ENCODE measurements around the gene KIF5C.
A peak's percentile ranks its signal among the peaks of the same experiment; 100 is the strongest.

Gene KIF5C

GRCh38 chr2:148974095-148974494 is 99.1 kb downstream of the KIF5C start:
- no peak for TF ChIP-seq CTCF (IDR thresholded peaks at IDR 0.05; ENCODE audit: low read length)
- no peak for TF ChIP-seq EZH2 (IDR thresholded peaks at IDR 0.05; ENCODE audit: borderline replicate concordance, low read length)
- no peaks in the 10 kb centered on the region for H3K27me3 ChIP-seq (ENCODE audit: insufficient read depth, low read length)
- no peak overlapping the region for H3K9ac ChIP-seq (ENCODE audit: low read length)
- no peaks in the 10 kb centered on the region for H3K36me3 ChIP-seq (ENCODE audit: insufficient read depth, low read length)
- no peaks in the 10 kb centered on the region for H4K20me1 ChIP-seq (ENCODE audit: insufficient read depth, low read length)
- no peaks in the 10 kb centered on the region for H3F3A ChIP-seq (ENCODE audit: insufficient read depth, low read length)
- no peak overlapping the region for H2AFZ ChIP-seq (ENCODE audit: low read length)
- no peaks in the 10 kb centered on the region for H3K4me1 ChIP-seq (ENCODE audit: insufficient read depth, low read length, severe bottlenecking)
- no peaks in the 10 kb centered on the region for H3K9me3 ChIP-seq (ENCODE audit: low read length)
- H3K79me2 ChIP-seq (ENCODE audit: insufficient read depth, low read length), result no peaks in the 10 kb centered on the region
- no peak overlapping the region for H3K4me3 ChIP-seq (ENCODE audit: low read depth, low read length, poor library complexity, severe bottlenecking)
- H3K4me2 ChIP-seq (ENCODE audit: low read length), result no peak overlapping the region
- H3K27ac ChIP-seq (ENCODE audit: low read depth, low read length, poor library complexity, severe bottlenecking), result no peak overlapping the region
- H3K9me2 ChIP-seq (ENCODE audit: low read depth, low read length), result no peaks in the 10 kb centered on the region

GRCh38 chr2:148978026-148978685 is 103.1 kb downstream of the KIF5C start:
- H3K9me2 ChIP-seq (ENCODE audit: low read depth, low read length), result no peaks in the 10 kb centered on the region
- no peaks in the 10 kb centered on the region for H3K4me1 ChIP-seq (ENCODE audit: insufficient read depth, low read length, severe bottlenecking)
- no peaks in the 10 kb centered on the region for H3K36me3 ChIP-seq (ENCODE audit: insufficient read depth, low read length)
- H3K4me2 ChIP-seq (ENCODE audit: low read length), result no peak overlapping the region
- TF ChIP-seq EZH2 (IDR thresholded peaks at IDR 0.05; ENCODE audit: borderline replicate concordance, low read length) (no peak), CTCF (IDR thresholded peaks at IDR 0.05; ENCODE audit: low read length) (peak; percentile 38; the same call in 1 of the 2 replicates)
- no peaks in the 10 kb centered on the region for H3K79me2 ChIP-seq (ENCODE audit: insufficient read depth, low read length)
- H3K4me3 ChIP-seq (ENCODE audit: low read depth, low read length, poor library complexity, severe bottlenecking), result no peak overlapping the region
- H4K20me1 ChIP-seq (ENCODE audit: insufficient read depth, low read length), result no peaks in the 10 kb centered on the region
- H3K9ac ChIP-seq (ENCODE audit: low read length), result no peak overlapping the region
- H3K27ac ChIP-seq (ENCODE audit: low read depth, low read length, poor library complexity, severe bottlenecking), result no peak overlapping the region
- H3F3A ChIP-seq (ENCODE audit: insufficient read depth, low read length), result no peaks in the 10 kb centered on the region
- no peaks in the 10 kb centered on the region for H3K9me3 ChIP-seq (ENCODE audit: low read length)
- H2AFZ ChIP-seq (ENCODE audit: low read length), result no peak overlapping the region
- no peaks in the 10 kb centered on the region for H3K27me3 ChIP-seq (ENCODE audit: insufficient read depth, low read length)

GRCh38 chr2:148978706-148979105 is 103.7 kb downstream of the KIF5C start:
- Histone ChIP-seq H3K9me3 (ENCODE audit: low read length) (no peaks in the 10 kb centered on the region), H3K9me2 (ENCODE audit: low read depth, low read length) (no peaks in the 10 kb centered on the region), H3K4me1 (ENCODE audit: insufficient read depth, low read length, severe bottlenecking) (no peaks in the 10 kb centered on the region), H2AFZ (ENCODE audit: low read length) (no peak overlapping the region), H3K27me3 (ENCODE audit: insufficient read depth, low read length) (no peaks in the 10 kb centered on the region), H3K4me2 (ENCODE audit: low read length) (no peak overlapping the region), H3K9ac (ENCODE audit: low read length) (no peak overlapping the region), H3K36me3 (ENCODE audit: insufficient read depth, low read length) (no peaks in the 10 kb centered on the region; the same call in 1 of the 2 replicates), H3K4me3 (ENCODE audit: low read depth, low read length, poor library complexity, severe bottlenecking) (no peak overlapping the region), H3K27ac (ENCODE audit: low read depth, low read length, poor library complexity, severe bottlenecking) (no peak overlapping the region), H4K20me1 (ENCODE audit: insufficient read depth, low read length) (no peaks in the 10 kb centered on the region), H3F3A (ENCODE audit: insufficient read depth, low read length) (no peaks in the 10 kb centered on the region), H3K79me2 (ENCODE audit: insufficient read depth, low read length) (no peaks in the 10 kb centered on the region)
- TF ChIP-seq EZH2 (IDR thresholded peaks at IDR 0.05; ENCODE audit: borderline replicate concordance, low read length) (no peak), CTCF (IDR thresholded peaks at IDR 0.05; ENCODE audit: low read length) (no peak)

Data from OCI-LY1 (cell line).